Measurements from ENCODE around the gene ABCC4.

GRCh38 chr13:95023405-95023804 is 277.8 kb downstream of the ABCC4 start:
- TF ChIP-seq CTCF (IDR thresholded peaks at IDR 0.05), result no peak
- no peak for TF ChIP-seq EP300 (IDR thresholded peaks at IDR 0.05; ENCODE audit: low read depth)
- no peak for TF ChIP-seq POLR2A (IDR thresholded peaks at IDR 0.05)
- TF ChIP-seq POLR2AphosphoS5 (IDR thresholded peaks at IDR 0.05), result no peak

Data from transverse colon (tissue), 4 donors.